AG04450 (cell line): ENCODE results near the gene SERPINB13. TPM values are rescaled to one million over a fixed set of nuclear protein-coding genes. Genes with fewer than 3 reads are reported as not detected.

ENCODE experiments used
- CTCF ChIA-PET: fragments of 300-600, 350-600 bp; formaldehyde crosslinking; extraction: SDS; loops from one replicate; lab custom pipeline; 2022; ENCODE audit warnings: antibody characterized with exemption, inconsistent platforms; lab: Charles Lee
- POLR2A ChIA-PET: fragments of 350-600 bp; formaldehyde crosslinking; extraction: SDS; loops from one replicate; lab custom pipeline; 2021; ENCODE audit warnings: antibody characterized with exemption, inconsistent platforms; lab: Yijun Ruan, JAX
- DNase-seq: peaks from one replicate; pipeline ENCODE4 v3.0.0-alpha.2; 2011; ENCODE audit warnings: low read depth, low spot score
- H3K27ac ChIP-seq: one replicate; pipeline ENCODE4 v1.5.1; 2012; ENCODE audit warnings: low read depth, low read length, control low read depth
- H3K27me3 ChIP-seq: one replicate; pipeline ENCODE4 v1.6.0; 2012; ENCODE audit warnings: low read length; ENCODE audit not compliant: control insufficient read depth, insufficient read depth
- H3K4me3 ChIP-seq: 2 replicates; pipeline ENCODE4 v1.5.1; 2011; ENCODE audit warnings: mild to moderate bottlenecking, low read depth, low read length, control low read depth
- H3K9me3 ChIP-seq: 2 replicates; pipeline ENCODE4 v1.5.1; 2012; ENCODE audit warnings: low read length; ENCODE audit not compliant: control insufficient read depth, insufficient read depth
- polyA plus RNA-seq: library from polyadenylated mRNA; depleted of rRNA; stranded (reverse); fragments of >200 nt; gene quantifications from 2 replicates; pipeline ENCODE4 v1.2.3, GENCODE V29; 2011
- TF ChIP-seq, protein P1 (sequence below): IDR thresholded peaks from 2 replicates; pipeline ENCODE4 v1.5.1; 2011; ENCODE audit warnings: low read depth, low read length, control low read depth, inconsistent platforms

The SERPINB13 gene
- polyA plus RNA-seq, 1 experiment = not detected

DNA sequence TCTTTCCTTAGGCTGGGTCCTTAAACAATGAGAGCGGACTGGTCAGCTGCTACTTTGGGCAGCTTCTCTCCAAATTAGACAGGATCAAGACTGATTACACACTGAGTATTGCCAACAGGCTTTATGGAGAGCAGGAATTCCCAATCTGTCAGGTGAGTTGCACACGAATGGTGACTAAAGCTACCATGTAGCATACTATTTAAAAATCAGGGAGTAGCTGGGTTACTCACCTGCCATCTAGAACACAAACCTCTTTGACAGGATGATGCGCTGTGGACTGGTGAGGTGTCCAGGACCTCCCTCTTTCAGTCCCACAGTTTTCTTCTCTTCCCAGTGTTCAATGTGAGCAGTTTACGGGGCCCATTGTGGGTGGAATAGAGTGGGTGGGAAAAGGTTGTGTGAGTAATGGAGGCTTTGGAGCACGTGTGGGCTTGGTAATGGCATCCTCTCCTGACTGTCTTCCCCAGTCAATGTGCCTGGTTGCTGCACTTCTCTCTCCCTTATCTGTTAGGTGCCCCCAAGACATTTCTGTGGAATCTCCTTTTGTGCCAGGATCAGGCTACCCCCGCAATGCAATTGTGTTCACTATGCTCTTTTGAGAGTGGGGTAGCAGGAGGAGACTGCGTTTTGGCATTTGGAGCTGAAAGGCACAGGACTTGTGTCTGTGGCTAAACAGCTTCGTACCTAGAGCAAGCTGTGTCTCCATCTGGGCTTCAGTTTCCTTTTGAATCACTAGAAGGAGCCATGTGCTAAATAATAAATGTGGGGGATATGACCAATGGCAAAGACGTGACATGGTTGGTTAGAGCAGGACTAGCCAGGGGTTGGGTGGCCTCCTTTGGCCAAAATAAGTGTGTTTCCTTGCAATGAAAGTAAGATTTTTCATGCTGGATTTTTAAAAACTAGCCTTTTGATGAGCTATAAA, 27.3 kb upstream of the SERPINB13 start:
- Histone ChIP-seq H3K27me3 (peaks cover 5% of the 10 kb centered on the region), H3K4me3 (no peak overlapping the region), H3K9me3 (no peaks in the 10 kb centered on the region), H3K27ac (no peak overlapping the region)
- DNase-seq = no peak
- TF ChIP-seq, protein P1, sequence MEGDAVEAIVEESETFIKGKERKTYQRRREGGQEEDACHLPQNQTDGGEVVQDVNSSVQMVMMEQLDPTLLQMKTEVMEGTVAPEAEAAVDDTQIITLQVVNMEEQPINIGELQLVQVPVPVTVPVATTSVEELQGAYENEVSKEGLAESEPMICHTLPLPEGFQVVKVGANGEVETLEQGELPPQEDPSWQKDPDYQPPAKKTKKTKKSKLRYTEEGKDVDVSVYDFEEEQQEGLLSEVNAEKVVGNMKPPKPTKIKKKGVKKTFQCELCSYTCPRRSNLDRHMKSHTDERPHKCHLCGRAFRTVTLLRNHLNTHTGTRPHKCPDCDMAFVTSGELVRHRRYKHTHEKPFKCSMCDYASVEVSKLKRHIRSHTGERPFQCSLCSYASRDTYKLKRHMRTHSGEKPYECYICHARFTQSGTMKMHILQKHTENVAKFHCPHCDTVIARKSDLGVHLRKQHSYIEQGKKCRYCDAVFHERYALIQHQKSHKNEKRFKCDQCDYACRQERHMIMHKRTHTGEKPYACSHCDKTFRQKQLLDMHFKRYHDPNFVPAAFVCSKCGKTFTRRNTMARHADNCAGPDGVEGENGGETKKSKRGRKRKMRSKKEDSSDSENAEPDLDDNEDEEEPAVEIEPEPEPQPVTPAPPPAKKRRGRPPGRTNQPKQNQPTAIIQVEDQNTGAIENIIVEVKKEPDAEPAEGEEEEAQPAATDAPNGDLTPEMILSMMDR = no peak
- CTCF ChIA-PET = interaction anchor here (1.1 to 2.3 kb wide), 3 partner anchors 18 to 48 kb away, joined by 4 to 7 read pairs (median 7); no protein-coding TSS in a partner anchor
- POLR2A ChIA-PET = no interaction called here

DNA sequence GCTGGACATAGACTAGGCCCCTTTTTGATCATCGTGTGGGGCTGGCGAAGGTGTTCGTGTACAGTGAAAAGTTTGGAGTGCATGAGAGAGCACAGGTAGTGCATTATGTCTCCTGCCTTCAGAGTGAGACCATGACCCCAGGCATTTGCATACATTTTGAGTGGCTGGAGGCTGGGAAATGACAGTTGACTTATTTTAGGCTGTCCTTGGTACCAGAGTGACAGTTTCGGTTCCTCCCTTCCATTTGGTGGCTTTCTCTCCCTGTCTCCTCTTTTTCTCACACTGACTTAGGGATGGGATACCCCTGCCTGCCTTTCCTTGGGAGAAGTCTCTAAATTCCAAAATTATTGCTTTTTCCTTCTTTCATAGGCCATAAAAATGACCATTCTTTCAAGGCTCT, 24.9 kb upstream of the SERPINB13 start:
- Histone ChIP-seq H3K4me3 (no peak overlapping the region), H3K9me3 (no peaks in the 10 kb centered on the region), H3K27ac (no peak overlapping the region), H3K27me3 (no peaks in the 10 kb centered on the region)
- TF ChIP-seq, protein P1 = no peak
- ChIA-PET CTCF (interaction anchor here (0.8 to 8.1 kb wide), 3 partner anchors 17 to 286 kb away, joined by 3 to 57 read pairs (median 15); no protein-coding TSS in a partner anchor), POLR2A (no interaction called here)
- DNase-seq = no peak

DNA sequence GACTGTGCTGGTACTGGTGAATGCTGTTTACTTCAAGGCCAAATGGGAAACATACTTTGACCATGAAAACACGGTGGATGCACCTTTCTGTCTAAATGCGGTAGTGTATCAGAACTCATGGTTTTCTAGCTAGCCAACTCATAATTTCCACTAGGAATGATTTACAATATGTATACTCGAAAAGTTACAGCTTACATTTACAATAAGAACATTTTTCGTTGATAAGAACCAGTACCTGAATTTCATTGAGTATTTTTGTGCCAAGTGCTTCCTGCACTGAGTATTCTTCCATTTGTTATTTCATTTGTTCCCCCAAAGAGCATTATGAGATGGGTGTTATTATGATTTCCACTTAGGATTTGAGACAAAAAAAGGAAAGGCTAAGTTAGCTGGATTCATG, 23.1 kb upstream of the SERPINB13 start:
- ChIA-PET CTCF (interaction anchor here (3.4 to 8.1 kb wide), 2 partner anchors 15 to 46 kb away, joined by 15 to 57 read pairs; no protein-coding TSS in a partner anchor), POLR2A (no interaction called here)
- Histone ChIP-seq H3K27ac (no peak overlapping the region), H3K27me3 (peaks cover 3% of the 10 kb centered on the region), H3K4me3 (no peak overlapping the region), H3K9me3 (no peaks in the 10 kb centered on the region; the same call in 1 of the 2 replicates)
- TF ChIP-seq, protein P1 = no peak
- DNase-seq = no peak

DNA sequence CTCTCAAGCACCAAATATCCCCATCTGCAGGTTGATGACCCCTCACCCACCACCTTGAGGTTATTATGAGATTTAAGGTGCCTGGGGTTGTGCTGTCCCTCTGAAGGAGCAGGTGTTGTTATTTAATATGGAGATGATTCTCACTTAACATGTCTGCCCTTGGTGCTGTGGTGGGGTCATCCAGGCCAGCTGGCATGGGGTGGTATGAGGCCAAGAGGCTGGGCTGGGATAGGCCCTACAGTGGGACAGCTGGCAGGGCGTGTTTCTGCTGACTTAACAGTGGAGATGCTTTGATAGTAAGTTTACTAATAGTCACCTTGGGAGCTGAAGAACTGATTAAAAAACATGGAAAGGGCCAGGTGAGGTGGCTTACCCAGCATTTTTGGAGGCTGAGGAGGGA, 22.6 kb upstream of the SERPINB13 start:
- peaks cover 3% of the 10 kb centered on the region for H3K27me3 ChIP-seq
- H3K27ac ChIP-seq = no peak overlapping the region
- no peak for DNase-seq
- TF ChIP-seq, protein P1 = no peak
- POLR2A ChIA-PET = no interaction called here
- no peaks in the 10 kb centered on the region; the same call in 1 of the 2 replicates for H3K9me3 ChIP-seq
- CTCF ChIA-PET = interaction anchor here (3.4 to 8.1 kb wide), 2 partner anchors 14 to 47 kb away, joined by 15 to 57 read pairs; no protein-coding TSS in a partner anchor
- no peak overlapping the region for H3K4me3 ChIP-seq

DNA sequence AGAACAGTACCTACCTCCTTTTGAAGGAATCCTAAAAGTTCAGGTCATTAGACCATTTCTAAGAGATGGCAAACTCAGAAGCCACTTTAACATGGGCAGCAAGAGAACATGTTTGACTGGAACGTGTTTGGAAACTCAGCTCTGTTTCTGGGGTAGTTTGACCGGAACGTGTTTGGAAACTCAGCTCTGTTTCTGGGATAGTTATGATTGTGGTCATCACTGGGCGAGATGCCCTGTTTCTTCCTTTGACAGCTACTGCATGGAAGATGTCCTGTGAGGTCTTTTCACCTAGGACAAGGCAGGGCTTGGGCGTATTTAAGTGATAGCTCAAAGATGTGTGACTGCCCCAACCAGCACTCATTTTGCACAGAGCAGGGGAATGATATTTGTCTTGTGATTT, 19.9 kb upstream of the SERPINB13 start:
- ChIA-PET CTCF (interaction anchor here (8.1 kb wide), 1 partner anchor 12 kb away, joined by 57 read pairs; no protein-coding TSS in a partner anchor), POLR2A (no interaction called here)
- Histone ChIP-seq H3K9me3 (no peaks in the 10 kb centered on the region; the same call in 1 of the 2 replicates), H3K27ac (no peak overlapping the region), H3K4me3 (no peak overlapping the region), H3K27me3 (peaks cover 3% of the 10 kb centered on the region)
- TF ChIP-seq, protein P1 = no peak
- no peak for DNase-seq
